Mesothelial cell of epicardium (in vitro differentiated cells): Measurements from ENCODE around the gene SERPINA7. TPM values are rescaled to one million over a fixed set of nuclear protein-coding genes. Genes with fewer than 3 reads are reported as not detected.
"Not testable (repeated sequence)": the region's sequence is repeated elsewhere in the genome, so short reads cannot be mapped to it uniquely, and the experiment has no call there.

Source experiments
- DNase-seq, 2 experiments: peaks; one replicate each; pipeline ENCODE4 v3.0.0; 2021; ENCODE audit warnings: low spot score in 2 of 2; ENCODE audit not compliant: unreplicated experiment in 2 of 2
- H3K27ac Mint-ChIP-seq: 2 replicates; pipeline ENCODE4 v1.8.0; 2021; ENCODE audit warnings: mixed read lengths
- H3K27me3 Mint-ChIP-seq: 2 replicates; pipeline ENCODE4 v1.8.0; 2021; ENCODE audit warnings: low read depth, mixed read lengths
- H3K36me3 Mint-ChIP-seq: 2 replicates; pipeline ENCODE4 v1.8.0; 2021; ENCODE audit warnings: mixed read lengths
- H3K4me1 Mint-ChIP-seq: 2 replicates; pipeline ENCODE4 v1.8.0; 2021; ENCODE audit warnings: mixed read lengths
- H3K4me3 Mint-ChIP-seq: 2 replicates; pipeline ENCODE4 v1.8.0; 2021; ENCODE audit warnings: mild to moderate bottlenecking, moderate library complexity, mixed read lengths
- H3K9me3 Mint-ChIP-seq: 2 replicates; pipeline ENCODE4 v1.8.0; 2021; ENCODE audit warnings: mixed read lengths
- CTCF ChIP-seq: fragments of 200-600 bp; sonication (generic); IDR thresholded peaks from one replicate; pipeline ENCODE4 v1.5.0; 2021; ENCODE audit warnings: antibody characterized with exemption; ENCODE audit not compliant: unreplicated experiment
- total RNA-seq: library from RNA; stranded (reverse); gene quantifications from 3 replicates; pipeline ENCODE4 v1.2.1, GENCODE V29; 2021

The SERPINA7 gene
- total RNA-seq, 1 donor from 2014 or later = not detected

- H3K27ac Mint-ChIP-seq = no peak overlapping the region
- no peaks in the 10 kb centered on the region for H3K27me3 Mint-ChIP-seq
- no peaks in the 10 kb centered on the region for H3K36me3 Mint-ChIP-seq
- H3K4me1 Mint-ChIP-seq = no peaks in the 10 kb centered on the region
- no peak overlapping the region for H3K4me3 Mint-ChIP-seq
- no peak for TF ChIP-seq CTCF
- no peak for DNase-seq
- H3K9me3 Mint-ChIP-seq = peaks cover 60% of the 10 kb centered on the region
Measured at GRCh38 chrX:106022238-106022637, 16.3 kb downstream of the SERPINA7 start.

- H3K27ac Mint-ChIP-seq = no peak overlapping the region
- H3K36me3 Mint-ChIP-seq = peaks cover 2% of the 10 kb centered on the region
- peaks cover 58% of the 10 kb centered on the region for H3K9me3 Mint-ChIP-seq
- no peak for DNase-seq
- H3K27me3 Mint-ChIP-seq = no peaks in the 10 kb centered on the region
- TF ChIP-seq CTCF = no peak
- no peak overlapping the region for H3K4me3 Mint-ChIP-seq
- no peaks in the 10 kb centered on the region for H3K4me1 Mint-ChIP-seq
Measured at GRCh38 chrX:106014119-106014775, 24.3 kb downstream of the SERPINA7 start.

GRCh38 chrX:106009145-106009544 lies 29.4 kb downstream of the SERPINA7 start:
- DNase-seq = no peak
- Mint-ChIP-seq H3K27ac (no peak overlapping the region), H3K27me3 (no peaks in the 10 kb centered on the region), H3K4me1 (no peaks in the 10 kb centered on the region), H3K36me3 (peaks cover 2% of the 10 kb centered on the region), H3K4me3 (no peak overlapping the region), H3K9me3 (peaks cover 72% of the 10 kb centered on the region)
- TF ChIP-seq CTCF = no peak

GRCh38 chrX:106007815-106008214 lies 30.7 kb downstream of the SERPINA7 start:
- no peak for TF ChIP-seq CTCF
- DNase-seq = no peak
- no peak overlapping the region for H3K4me3 Mint-ChIP-seq
- no peaks in the 10 kb centered on the region for H3K27me3 Mint-ChIP-seq
- no peak overlapping the region for H3K27ac Mint-ChIP-seq
- peaks cover 71% of the 10 kb centered on the region for H3K9me3 Mint-ChIP-seq
- no peaks in the 10 kb centered on the region for H3K4me1 Mint-ChIP-seq
- H3K36me3 Mint-ChIP-seq = peaks cover 2% of the 10 kb centered on the region

- H3K27ac Mint-ChIP-seq = no peak overlapping the region
- H3K36me3 Mint-ChIP-seq = no peaks in the 10 kb centered on the region
- no peaks in the 10 kb centered on the region for H3K4me1 Mint-ChIP-seq
- no peak overlapping the region for H3K4me3 Mint-ChIP-seq
- no peaks in the 10 kb centered on the region for H3K27me3 Mint-ChIP-seq
- DNase-seq = no peak
- peaks cover 64% of the 10 kb centered on the region for H3K9me3 Mint-ChIP-seq
- no peak for TF ChIP-seq CTCF
Measured at GRCh38 chrX:106005684-106006083, 32.8 kb downstream of the SERPINA7 start.

- not testable (repeated sequence) for H3K36me3 Mint-ChIP-seq, H3K27me3 Mint-ChIP-seq, H3K4me1 Mint-ChIP-seq, DNase-seq, H3K4me3 Mint-ChIP-seq, H3K27ac Mint-ChIP-seq
- peaks cover 49% of the 10 kb centered on the region for H3K9me3 Mint-ChIP-seq
Measured at GRCh38 chrX:106000609-106001008, 37.9 kb downstream of the SERPINA7 start.
